G401 (cell line): Measurements from ENCODE around the gene CREBRF. TPM values are rescaled to one million over a fixed set of nuclear protein-coding genes. Genes with fewer than 3 reads are reported as not detected.
A peak's percentile ranks its signal among the peaks of the same experiment; 100 is the strongest.
"Not testable (repeated sequence)": the region's sequence is repeated elsewhere in the genome, so short reads cannot be mapped to it uniquely, and the experiment has no call there.

Experiments
- DNase-seq: peaks from one replicate; pipeline ENCODE4 v3.0.0-alpha.2; 2015; ENCODE audit warnings: low spot score
- in situ Hi-C: cut with HindIII; loops from 2 replicates; pipeline ENCODE4 v1.10.0; 2016; ENCODE audit warnings: low sequenced_read_pairs, mixed read lengths
- total RNA-seq: library from RNA; depleted of rRNA; stranded (reverse); fragments of >200 nt; shearing (Covaris generic); gene quantifications from 2 replicates; pipeline ENCODE4 v1.2.3, GENCODE V29; 2014; rRNA removed

Gene CREBRF, protein sequence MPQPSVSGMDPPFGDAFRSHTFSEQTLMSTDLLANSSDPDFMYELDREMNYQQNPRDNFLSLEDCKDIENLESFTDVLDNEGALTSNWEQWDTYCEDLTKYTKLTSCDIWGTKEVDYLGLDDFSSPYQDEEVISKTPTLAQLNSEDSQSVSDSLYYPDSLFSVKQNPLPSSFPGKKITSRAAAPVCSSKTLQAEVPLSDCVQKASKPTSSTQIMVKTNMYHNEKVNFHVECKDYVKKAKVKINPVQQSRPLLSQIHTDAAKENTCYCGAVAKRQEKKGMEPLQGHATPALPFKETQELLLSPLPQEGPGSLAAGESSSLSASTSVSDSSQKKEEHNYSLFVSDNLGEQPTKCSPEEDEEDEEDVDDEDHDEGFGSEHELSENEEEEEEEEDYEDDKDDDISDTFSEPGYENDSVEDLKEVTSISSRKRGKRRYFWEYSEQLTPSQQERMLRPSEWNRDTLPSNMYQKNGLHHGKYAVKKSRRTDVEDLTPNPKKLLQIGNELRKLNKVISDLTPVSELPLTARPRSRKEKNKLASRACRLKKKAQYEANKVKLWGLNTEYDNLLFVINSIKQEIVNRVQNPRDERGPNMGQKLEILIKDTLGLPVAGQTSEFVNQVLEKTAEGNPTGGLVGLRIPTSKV
- total RNA-seq = 1.7 and 5.1 TPM in 2 replicates

DNA sequence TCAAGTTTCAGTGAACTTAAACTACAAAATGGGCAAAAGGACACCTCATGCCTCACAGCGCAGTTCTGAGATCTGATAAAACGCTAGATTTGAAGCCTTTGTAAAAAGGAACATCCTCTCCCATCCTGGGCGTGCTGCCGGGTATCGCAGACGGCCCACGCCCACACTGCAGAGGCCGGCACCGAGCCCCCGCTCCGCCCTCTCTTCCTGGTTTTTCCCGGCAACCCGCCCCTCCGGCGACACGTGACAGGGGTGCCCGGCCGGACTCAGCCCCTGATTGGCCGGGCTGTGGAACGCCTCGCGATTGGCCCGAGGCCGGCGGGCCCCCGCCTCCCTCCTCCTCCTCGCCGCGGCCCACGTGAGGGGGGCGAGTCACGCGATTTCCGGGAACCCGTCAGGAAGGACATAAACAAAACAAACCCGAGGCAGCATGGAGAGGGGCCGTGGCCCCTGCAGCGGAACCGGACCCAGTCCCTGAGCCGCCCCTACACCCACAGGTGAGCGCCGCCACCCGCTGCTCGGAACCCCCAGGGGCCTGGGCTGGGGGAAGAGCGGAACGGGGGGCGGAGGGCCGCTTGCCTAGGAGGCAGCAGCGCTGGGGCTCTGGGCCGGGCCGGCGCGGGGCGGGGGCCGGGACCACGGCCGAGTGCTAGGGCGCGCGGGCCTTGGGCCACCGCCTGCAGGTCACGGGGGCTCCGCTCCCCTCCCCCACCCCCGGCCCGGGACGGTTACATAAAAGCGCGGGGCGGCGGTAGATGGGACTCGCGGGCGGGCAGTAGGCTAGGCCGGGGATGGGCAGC lies at the start of gene CREBRF:
TSS of gene CREBRF (plus strand) at position 370 of the 800 bp plus-strand sequence. CDS start 24,424 bp downstream, outside the sequence.
- DNase-seq = peak; percentile 94
- in situ Hi-C loops = no loop called here

DNA sequence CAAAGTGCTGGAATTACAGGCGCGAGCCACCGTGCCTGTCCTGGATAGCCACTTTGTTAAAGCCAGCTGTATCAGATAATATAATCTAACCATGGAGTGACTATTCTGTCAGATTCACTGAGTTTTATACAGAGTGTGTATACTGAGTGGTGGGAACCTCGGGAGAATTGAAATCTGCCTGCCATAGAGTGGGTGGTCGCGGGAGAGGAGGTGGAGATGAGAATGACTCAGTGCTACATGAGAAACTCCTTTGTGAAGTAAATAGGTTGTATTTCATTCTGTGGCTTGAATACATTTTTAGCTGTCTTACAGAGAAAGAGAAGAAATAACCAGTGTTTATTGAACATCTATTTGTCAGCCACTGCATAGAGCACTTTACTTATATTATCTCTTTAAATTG lies 46.1 kb upstream of the CREBRF start:
- no peak for DNase-seq
- in situ Hi-C loops = no loop called here

DNA sequence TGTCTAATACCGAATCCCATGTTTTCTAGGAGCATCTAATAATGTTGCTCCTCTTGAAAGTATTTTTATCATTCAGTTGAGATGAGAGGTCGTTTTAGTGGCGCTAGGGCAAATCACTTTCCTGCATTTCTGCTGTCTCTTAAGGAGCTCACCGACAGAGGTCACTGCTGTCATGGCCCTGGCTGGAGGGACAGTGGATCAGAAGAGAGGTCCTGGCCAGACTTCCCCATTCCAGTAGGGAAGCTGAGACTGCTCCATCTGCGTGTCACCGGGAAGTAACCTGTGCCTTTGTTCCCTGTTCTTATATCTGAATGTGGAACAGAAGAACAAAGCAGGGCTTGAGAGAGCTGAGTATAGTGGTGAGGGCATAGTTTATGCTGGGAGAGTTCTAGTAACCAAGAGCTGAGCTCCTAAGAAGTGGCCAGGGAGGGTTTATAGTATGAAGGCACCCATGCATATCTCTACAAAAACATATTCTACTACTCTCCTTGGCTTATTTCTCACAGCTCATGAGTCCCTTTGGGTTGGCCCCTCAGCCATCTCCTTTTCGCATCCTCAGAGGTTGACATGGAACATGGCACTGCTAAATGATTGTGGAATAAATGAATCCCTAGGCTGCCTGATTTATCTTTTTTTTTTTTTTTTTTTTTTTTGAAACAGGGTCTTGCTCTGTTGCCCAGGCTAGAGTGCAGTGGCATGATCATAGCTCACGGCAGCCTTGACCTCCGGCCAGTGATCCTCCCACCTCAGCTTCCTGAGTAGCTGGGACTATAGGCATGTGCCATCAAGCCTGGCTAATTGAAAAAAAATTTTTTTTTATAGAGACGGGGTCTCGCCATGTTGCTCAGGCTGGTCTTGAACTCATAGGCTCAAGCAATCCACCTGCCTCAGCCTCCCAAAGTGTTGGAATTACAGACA lies 45.3 kb upstream of the CREBRF start:
- in situ Hi-C loops = no loop called here
- DNase-seq = peak; percentile 91

DNA sequence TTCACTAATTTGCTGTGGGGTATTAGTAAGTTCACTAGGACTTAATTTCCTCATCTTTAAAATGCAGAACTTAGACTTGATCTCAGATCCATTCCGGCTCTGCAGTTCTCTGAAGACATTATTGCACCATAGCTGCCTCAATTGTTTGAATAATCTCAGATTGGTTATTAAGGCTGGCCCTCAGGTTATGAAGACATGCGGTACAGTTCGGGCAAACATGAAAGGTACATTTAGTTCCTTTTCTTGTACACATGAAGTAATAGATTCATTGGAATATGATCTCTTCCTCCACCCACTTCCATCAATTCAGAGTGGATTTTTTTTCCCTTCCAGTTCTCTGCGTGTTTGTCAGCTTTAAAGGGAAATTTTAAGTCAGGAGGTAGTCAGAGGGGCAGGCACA lies 44.6 kb upstream of the CREBRF start:
- no peak for DNase-seq
- in situ Hi-C loops = no loop called here

DNA sequence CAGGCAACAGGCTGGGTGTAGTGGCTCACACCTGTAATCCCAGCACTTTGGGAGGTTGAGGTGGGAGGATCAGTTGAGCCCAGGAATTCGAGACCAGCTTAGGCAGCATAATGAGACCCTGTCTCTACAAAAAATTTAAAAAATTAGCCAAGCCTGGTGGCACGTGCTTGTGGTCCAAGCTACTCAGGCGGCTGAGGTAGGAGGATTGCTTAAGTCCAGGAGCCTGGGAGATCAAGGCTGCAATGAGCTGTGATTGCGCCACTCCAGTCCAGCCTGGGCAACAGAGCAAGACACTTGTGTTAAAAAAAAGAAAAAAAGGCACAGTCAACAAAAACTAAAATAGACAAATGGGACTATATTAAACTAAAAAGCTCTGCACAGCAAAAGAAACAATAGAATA lies 43.3 kb upstream of the CREBRF start:
- no peak for DNase-seq

DNA sequence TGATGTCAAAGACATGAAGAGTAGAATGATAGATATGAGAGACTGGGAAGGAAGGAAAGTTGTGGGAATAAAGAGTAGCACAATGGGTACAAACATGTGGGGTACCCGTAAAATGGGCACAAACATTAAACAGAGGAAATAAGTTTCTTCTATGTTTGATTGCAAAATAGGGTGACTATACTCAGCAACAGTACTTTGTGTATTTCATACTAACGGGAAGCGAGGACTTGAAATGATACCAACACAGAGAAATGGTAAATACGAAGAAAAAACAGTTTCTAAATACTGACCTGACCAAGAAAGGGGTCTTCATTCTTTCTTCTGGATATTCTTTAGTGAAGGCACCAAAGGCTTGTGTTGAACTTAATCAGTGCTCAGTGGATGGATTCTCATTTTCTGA lies 41.5 kb upstream of the CREBRF start:
- DNase-seq = no peak
- in situ Hi-C loops = no loop called here

More for the DNA sequence above, 43.3 kb upstream of the CREBRF start:
- in situ Hi-C loops = no loop called here

DNA sequence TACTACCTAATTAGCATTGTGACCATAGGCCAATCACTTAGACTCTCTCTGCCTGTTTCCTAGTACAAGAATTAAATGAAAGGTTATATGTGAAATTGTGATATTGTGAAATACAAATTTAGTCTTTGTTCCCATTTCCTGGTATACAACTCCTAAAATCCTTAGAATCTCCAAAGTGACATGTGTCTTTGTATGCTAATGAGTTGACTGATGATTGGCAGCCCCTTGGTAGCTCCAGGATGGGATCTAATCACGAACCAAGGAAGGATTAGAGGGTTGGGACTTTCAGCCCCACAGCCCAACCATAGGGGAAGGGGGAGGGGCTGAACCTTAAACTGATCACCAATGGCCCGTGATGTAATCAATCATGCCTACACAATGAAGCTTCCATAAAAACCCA lies 41.0 kb upstream of the CREBRF start:
- no peak for DNase-seq
- in situ Hi-C loops = no loop called here

DNA sequence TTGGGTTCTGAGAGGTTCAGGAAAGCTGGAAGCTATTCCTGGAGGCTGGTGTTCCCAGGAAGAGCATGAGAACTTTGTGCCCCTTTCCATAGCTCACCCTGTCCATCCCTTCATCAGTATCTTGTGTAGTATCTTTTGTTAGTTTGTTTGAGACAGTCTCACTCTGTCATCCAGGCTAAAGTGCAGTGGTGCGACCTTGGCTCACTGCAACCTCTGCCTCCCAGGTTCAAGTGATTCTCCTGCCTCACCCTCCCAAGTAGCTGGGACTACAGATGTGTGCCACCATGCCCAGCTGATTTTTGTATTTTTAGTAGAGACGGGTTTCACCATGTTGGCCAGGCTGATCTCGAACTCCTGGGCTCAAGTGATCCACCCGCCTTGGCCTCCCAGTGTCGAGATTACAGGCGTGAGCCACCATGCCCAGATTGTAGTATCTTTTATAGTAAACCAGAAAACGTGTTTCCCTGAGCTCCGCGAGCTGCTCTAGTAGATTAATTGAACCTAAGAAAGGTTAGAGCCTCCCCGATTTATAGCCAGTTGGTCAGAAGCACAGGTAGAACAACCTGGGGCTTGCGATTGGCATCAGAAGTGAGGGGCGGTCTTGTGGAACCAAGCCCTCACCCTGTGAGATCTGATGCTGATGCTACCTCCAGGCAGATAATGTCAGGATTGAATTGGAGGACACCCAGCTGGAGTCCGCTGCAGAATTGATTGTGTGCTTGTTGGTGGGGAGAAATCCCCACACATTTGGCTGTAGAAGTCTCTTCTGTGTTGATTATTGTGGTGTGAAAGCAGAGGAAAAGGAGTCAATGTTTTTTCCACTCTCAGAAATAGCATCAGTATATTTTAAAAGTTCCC lies 40.3 kb upstream of the CREBRF start:
- in situ Hi-C loops = no loop called here
- DNase-seq = no peak

DNA sequence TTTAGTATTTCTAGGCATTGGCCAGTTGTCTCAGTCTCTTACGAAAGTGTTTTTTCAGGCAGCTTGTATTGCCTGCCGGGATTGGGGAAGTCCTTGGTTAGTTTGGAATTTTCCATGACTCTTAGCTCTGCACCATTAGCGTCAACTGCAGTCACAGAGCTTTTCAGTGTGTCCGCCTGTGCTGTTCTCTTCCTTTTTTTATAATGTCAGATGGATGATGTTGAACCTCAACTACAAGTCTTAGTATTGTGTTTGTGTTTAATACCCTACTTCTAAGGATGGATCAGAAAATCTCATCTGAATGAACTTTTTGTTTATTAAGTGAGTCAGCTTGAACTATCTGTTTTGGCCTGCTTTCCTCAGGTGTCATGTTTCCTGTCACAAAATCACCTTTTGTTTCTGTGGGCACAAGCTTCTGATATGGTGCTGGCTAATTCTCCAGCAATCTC lies 39.5 kb upstream of the CREBRF start:
- DNase-seq = no peak
- in situ Hi-C loops = no loop called here

DNA sequence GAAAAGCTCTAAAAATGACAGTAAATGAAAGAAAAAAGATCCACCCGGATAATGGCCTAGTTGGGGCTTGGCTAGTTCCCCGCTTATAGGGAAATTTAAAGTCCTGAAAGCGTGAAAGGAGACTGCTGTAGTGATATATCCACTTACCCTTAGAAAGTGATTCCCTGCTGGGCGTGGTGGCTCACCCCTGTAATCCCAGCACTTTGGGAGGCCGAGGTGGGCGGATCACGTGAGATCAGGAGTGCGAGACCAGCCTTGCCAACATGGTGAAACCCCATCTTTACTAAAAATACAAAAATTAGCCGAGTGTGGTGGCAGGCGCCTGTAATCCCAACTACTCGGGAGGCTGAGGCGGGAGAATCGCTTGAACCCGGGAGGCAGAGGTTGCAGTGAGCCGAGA lies 39.1 kb upstream of the CREBRF start:
- in situ Hi-C loops, DNase-seq: not testable (repeated sequence)

DNA sequence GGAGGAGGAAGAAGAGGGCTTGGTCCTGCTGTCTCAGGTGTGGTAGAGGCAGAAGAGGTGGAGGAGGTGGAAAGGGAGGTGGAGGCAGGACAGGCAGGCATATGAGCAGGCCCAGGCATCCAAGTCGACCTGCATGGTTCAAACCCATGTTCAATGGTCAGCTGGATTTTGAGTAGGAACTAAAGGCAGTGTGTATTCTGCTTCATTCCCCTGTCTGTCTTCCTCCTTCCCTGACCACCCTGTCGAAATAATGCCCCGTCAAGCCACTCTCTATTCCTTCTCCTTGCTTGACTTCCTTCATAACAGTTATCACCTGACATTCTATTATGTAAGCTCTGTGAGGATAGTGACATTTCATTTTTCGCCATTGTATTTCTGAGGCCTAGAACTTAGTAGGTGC lies 37.8 kb upstream of the CREBRF start:
- in situ Hi-C loops = no loop called here
- DNase-seq = no peak

DNA sequence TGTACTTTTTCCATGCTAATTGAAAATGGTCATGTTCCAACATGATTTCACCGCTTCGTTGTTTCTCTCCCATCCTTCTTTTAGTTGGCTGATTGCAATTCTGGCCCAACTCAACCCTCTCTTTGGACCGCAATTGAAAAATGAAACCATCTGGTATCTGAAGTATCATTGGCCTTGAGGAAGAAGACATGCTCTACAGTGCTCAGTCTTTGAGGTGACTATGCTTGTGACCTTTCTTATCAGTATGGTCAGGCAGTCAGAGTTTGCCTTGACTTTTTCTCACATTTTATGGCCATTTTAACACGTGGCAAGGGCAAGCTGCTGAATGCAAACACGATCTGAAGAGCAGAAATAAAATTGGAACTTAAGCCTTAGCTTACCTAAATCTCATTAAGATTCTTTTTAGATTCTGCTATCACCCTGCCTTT lies 36.0 kb upstream of the CREBRF start:
- in situ Hi-C loops = no loop called here
- DNase-seq = peak; percentile 37

DNA sequence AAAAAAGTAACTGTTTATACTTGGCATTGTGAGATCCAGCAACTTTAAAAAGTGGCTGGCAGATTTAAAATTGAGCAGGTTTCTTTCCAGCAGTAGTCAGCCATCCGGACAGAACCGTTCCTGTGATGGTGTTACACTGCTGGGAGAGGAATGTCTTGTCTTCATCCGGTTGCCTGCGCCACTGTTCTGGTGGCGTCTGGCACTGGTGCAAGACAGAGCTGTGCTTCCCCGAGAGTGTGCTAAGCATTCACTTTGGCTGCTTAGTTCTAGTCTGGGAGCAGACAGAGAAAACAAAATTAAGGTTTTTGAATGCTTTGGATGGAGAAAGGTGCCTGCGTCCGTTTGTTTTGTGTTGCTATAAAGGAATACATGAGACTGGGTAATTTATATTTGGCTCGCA lies 35.5 kb upstream of the CREBRF start:
- in situ Hi-C loops = no loop called here
- peak; percentile 61 for DNase-seq

DNA sequence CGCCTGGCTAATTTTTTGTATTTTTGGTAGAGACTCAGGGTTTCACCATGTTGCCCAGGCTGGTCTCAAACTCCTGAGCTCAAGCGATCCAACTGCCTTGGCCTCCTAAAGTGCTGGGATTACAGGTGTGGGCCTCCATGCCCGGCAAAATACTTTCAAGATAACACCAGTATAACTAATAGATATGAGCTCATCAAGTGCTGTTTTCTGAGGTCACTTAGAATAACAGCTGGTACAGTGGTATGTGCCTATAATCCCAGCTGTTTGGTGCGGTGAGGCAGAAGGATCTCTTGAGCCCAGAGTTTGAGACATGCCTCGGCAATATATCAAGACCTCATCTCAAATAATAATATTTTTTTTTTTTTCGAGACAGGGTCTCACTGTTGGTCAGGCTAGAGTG lies 30.5 kb upstream of the CREBRF start:
- no peak for DNase-seq
- in situ Hi-C loops = no loop called here

DNA sequence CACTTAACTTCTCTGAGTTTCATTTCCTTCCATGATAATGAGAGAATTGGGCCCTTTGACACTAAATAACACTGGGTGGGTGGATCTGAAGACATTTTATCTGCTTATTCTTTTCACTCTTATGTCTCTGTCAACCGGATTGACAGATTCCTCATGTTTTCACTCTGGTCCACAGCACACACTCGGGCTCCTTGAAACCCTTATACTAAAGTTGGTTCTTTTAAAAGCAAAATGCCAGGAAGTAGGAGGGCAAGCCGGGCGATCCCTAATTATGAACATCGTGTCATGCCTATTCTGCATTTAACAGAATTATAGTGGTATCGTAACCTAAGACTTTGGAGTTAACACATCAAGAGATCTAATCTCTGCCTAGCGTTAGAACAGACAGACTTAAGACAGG lies 28.2 kb upstream of the CREBRF start:
- in situ Hi-C loops = no loop called here
- DNase-seq = no peak

DNA sequence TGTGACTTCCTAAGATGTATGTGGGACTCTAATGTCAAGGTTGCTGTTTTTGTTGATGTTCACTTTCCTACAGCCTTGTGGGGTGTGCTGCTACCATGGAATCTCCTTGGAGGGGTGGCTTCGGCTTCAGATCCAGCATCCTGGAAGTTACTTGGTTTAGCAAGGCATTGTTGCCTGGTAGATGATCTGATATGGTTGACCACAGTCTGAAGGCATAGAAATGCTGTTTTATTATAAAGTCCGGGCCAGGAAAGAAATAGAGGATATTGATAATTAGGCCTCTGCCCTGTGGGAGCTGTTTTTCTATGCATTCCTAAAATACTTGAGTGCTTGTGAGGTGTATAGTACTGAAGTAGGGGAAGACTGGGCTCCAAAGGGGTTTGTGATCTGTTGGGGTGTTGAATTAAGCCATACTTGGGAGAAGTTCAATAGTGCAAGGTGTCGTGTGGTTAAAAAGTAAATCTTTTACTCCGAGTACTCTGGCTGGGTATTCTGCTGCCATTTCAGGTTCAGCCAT lies 27.3 kb upstream of the CREBRF start:
- no peak for DNase-seq
- in situ Hi-C loops = no loop called here

DNA sequence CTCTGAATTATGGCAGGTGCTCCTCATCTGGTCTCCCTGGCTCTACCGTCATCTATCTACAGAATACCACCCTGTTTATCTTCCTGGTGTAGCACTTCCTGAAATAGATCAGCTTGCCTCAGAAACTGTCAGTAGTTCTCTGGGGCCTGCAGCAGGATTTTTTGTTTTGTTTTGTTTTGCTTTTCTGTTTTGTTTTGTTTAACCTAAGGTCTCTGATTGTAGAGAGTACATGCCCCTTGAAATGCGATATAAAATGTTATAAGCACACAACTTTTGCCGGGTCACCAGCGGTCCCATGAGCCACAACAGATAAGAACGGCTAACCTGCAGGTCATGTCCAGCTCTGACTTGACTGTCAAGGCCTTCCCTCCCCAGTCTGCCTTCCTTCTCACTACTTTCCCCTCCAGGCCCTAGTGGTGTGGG lies 26.6 kb upstream of the CREBRF start:
- in situ Hi-C loops = no loop called here
- no peak for DNase-seq

DNA sequence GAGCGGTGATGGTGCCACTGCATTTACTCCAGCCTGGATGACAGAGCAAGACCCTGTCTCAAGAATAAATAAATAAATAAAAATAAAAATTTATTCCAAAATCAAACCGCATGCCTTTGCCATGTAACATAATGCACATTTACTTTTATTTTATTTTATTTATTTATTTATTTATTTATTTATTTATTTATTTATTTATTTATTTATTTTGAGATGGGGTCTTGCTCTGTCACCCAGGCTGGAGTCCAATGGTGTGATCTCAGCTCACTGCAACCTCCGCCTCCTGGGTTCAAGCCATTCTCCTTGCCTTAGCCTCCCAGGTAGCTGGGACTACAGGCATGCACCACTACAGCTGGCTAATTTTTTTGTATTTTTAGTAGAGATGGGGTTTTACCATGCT lies 24.1 kb upstream of the CREBRF start:
- in situ Hi-C loops, DNase-seq: not testable (repeated sequence)
